GM12878 (cell line): ENCODE results near the gene FIG4. TPM values are rescaled to one million over a fixed set of nuclear protein-coding genes. Genes with fewer than 3 reads are reported as not detected.

ENCODE experiments used
- BCL11A ChIP-seq: IDR thresholded peaks from 2 replicates; pipeline ENCODE4 v1.6.1; 2011; ENCODE audit warnings: low read depth, low read length
- CREM ChIP-seq: IDR thresholded peaks from 2 replicates; pipeline ENCODE4 v1.6.1; 2014; ENCODE audit warnings: antibody characterized with exemption, low read depth
- FOXK2 ChIP-seq: fragments of 450-650 bp; IDR thresholded peaks from 2 replicates; pipeline ENCODE4 v1.6.1; 2017; ENCODE audit warnings: mild to moderate bottlenecking, moderate library complexity
- JUNB ChIP-seq: IDR thresholded peaks from 2 replicates; pipeline ENCODE4 v1.6.1; 2016; ENCODE audit warnings: antibody characterized with exemption, mild to moderate bottlenecking
- MEF2A ChIP-seq: IDR thresholded peaks from 2 replicates; pipeline ENCODE4 v1.6.1; 2011; ENCODE audit warnings: low read depth, mild to moderate bottlenecking, low read length, moderate library complexity; ENCODE audit not compliant: insufficient read depth
- MTA3 ChIP-seq: IDR thresholded peaks from 2 replicates; pipeline ENCODE4 v1.6.1; 2012; ENCODE audit warnings: low read length, inconsistent platforms, borderline replicate concordance
- POLR2AphosphoS2 ChIP-seq: IDR thresholded peaks from 2 replicates; pipeline ENCODE4 v1.6.1; 2011; ENCODE audit warnings: low read depth, mild to moderate bottlenecking, low read length, improper control_type of control experiment, moderate library complexity
- POU2F2 ChIP-seq: IDR thresholded peaks from 3 replicates; pipeline ENCODE4 v1.6.1; 2011; ENCODE audit warnings: low read depth, mild to moderate bottlenecking, low read length, borderline replicate concordance
- RCOR1 ChIP-seq: conservative IDR thresholded peaks from 2 replicates; pipeline ENCODE4 v1.6.1; 2012; ENCODE audit warnings: low read depth, low read length, improper control_type of control experiment
- SIN3A ChIP-seq: IDR thresholded peaks from 2 replicates; pipeline ENCODE4 v1.6.1; 2012; ENCODE audit warnings: low read depth, low read length, improper control_type of control experiment
- SMAD1 ChIP-seq: fragments of 450-650 bp; IDR thresholded peaks from 2 replicates; pipeline ENCODE4 v1.6.1; 2018; ENCODE audit warnings: mild to moderate bottlenecking, low read depth; ENCODE audit not compliant: partially characterized antibody
- STAT3 ChIP-seq: IDR thresholded peaks from 2 replicates; pipeline ENCODE4 v1.6.1; 2011; ENCODE audit warnings: low read depth, low read length, improper control_type of control experiment
- USF1 ChIP-seq: IDR thresholded peaks from 2 replicates; pipeline ENCODE4 v1.6.1; 2011; ENCODE audit warnings: borderline replicate concordance, low read depth, mild to moderate bottlenecking, moderate library complexity, mixed read lengths, low read length; ENCODE audit not compliant: insufficient read depth; ENCODE audit errors: extremely low read length
- ZNF217 ChIP-seq: fragments of 450-650 bp; IDR thresholded peaks from 2 replicates; pipeline ENCODE4 v1.6.1; 2017; ENCODE audit warnings: antibody characterized with exemption, mild to moderate bottlenecking
- ZNF592 ChIP-seq: fragments of 450-650 bp; IDR thresholded peaks from 2 replicates; pipeline ENCODE4 v1.6.1; 2017; ENCODE audit warnings: mild to moderate bottlenecking, moderate library complexity
- polyA plus RNA-seq, 11 experiments: library from polyadenylated mRNA; depleted of rRNA in 4 of 11; unstranded in 6 of 11; stranded (reverse) in 5 of 11; fragments of >200 nt; fragmentation: Nextera tagmentation in 4 of 11; fragmentation: Illumina TruSeq in 1 of 11; extraction: Ambion mirVana in 4 of 11; extraction: Trizol in 1 of 11; gene quantifications; 1 replicate in 1 of 11; 2 replicates in 10 of 11; pipeline versions ENCODE4 v1.2.1 to v1.2.3, GENCODE V29; 2011 to 2016; ENCODE audit warnings: inconsistent platforms in 2 of 11, missing spikeins in 2 of 11, low read depth in 1 of 11
- total RNA-seq, 4 experiments: library from RNA; depleted of rRNA in 3 of 4; stranded (reverse); fragments of >200 nt in 3 of 4; fragmentation: Illumina TruSeq in 1 of 4; extraction: Trizol in 1 of 4; gene quantifications; 2 replicates each; pipeline versions ENCODE4 v1.2.1 to v1.2.3, GENCODE V29; 2013 to 2021
- TF ChIP-seq, protein P1 (sequence below): fragments of 450-650 bp; IDR thresholded peaks from 2 replicates; pipeline ENCODE4 v1.6.1; 2017; ENCODE audit warnings: low read depth, mild to moderate bottlenecking, moderate library complexity
- TF ChIP-seq, protein P2 (sequence below): IDR thresholded peaks from 2 replicates; pipeline ENCODE4 v1.6.1; 2011; ENCODE audit warnings: mild to moderate bottlenecking, low read depth, low read length, moderate library complexity; ENCODE audit not compliant: insufficient replicate concordance
- TF ChIP-seq, protein P3 (sequence below): fragments of 450-650 bp; formaldehyde crosslinking; IDR thresholded peaks from 2 replicates; pipeline ENCODE4 v1.4.0; 2020; ENCODE audit warnings: mild to moderate bottlenecking, moderate library complexity

The FIG4 gene
- total and polyA plus RNA-seq, 10 of the 15 experiments (the other 5 are each of a cell fraction or from before 2014, with no cell fraction given), result 3.8 to 23.2 (median 11.8) TPM

GRCh38 chr6:109705258-109705657, 14.2 kb downstream of the FIG4 start (continued):
- TF ChIP-seq STAT3 (no peak), SMAD1 (no peak), FOXK2 (no peak), SIN3A (no peak), BCL11A (no peak), ZNF592 (0 out of 2 replicates have a peak, but pooled peaks have one; percentile 50), ZNF217 (no peak), RCOR1 (no peak), USF1 (no peak), JUNB (no peak), POU2F2 (peak; percentile 44; the same call in 1 of the 3 replicates), MTA3 (no peak), POLR2AphosphoS2 (no peak), MEF2A (peak; percentile 37; the same call in 1 of the 2 replicates), CREM (no peak)
- TF ChIP-seq, protein P1, sequence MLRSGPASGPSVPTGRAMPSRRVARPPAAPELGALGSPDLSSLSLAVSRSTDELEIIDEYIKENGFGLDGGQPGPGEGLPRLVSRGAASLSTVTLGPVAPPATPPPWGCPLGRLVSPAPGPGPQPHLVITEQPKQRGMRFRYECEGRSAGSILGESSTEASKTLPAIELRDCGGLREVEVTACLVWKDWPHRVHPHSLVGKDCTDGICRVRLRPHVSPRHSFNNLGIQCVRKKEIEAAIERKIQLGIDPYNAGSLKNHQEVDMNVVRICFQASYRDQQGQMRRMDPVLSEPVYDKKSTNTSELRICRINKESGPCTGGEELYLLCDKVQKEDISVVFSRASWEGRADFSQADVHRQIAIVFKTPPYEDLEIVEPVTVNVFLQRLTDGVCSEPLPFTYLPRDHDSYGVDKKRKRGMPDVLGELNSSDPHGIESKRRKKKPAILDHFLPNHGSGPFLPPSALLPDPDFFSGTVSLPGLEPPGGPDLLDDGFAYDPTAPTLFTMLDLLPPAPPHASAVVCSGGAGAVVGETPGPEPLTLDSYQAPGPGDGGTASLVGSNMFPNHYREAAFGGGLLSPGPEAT, result no peak
- TF ChIP-seq, protein P2, sequence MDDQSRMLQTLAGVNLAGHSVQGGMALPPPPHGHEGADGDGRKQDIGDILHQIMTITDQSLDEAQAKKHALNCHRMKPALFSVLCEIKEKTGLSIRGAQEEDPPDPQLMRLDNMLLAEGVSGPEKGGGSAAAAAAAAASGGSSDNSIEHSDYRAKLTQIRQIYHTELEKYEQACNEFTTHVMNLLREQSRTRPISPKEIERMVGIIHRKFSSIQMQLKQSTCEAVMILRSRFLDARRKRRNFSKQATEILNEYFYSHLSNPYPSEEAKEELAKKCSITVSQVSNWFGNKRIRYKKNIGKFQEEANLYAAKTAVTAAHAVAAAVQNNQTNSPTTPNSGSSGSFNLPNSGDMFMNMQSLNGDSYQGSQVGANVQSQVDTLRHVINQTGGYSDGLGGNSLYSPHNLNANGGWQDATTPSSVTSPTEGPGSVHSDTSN, result no peak
- TF ChIP-seq, protein P3, sequence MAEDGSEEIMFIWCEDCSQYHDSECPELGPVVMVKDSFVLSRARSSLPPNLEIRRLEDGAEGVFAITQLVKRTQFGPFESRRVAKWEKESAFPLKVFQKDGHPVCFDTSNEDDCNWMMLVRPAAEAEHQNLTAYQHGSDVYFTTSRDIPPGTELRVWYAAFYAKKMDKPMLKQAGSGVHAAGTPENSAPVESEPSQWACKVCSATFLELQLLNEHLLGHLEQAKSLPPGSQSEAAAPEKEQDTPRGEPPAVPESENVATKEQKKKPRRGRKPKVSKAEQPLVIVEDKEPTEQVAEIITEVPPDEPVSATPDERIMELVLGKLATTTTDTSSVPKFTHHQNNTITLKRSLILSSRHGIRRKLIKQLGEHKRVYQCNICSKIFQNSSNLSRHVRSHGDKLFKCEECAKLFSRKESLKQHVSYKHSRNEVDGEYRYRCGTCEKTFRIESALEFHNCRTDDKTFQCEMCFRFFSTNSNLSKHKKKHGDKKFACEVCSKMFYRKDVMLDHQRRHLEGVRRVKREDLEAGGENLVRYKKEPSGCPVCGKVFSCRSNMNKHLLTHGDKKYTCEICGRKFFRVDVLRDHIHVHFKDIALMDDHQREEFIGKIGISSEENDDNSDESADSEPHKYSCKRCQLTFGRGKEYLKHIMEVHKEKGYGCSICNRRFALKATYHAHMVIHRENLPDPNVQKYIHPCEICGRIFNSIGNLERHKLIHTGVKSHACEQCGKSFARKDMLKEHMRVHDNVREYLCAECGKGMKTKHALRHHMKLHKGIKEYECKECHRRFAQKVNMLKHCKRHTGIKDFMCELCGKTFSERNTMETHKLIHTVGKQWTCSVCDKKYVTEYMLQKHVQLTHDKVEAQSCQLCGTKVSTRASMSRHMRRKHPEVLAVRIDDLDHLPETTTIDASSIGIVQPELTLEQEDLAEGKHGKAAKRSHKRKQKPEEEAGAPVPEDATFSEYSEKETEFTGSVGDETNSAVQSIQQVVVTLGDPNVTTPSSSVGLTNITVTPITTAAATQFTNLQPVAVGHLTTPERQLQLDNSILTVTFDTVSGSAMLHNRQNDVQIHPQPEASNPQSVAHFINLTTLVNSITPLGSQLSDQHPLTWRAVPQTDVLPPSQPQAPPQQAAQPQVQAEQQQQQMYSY, result no peak
